Hematopoietic multipotent progenitor cell (in vitro differentiated cells): ENCODE results near the gene PRKCE. TPM values are rescaled to one million over a fixed set of nuclear protein-coding genes. Genes with fewer than 3 reads are reported as not detected.

ENCODE experiments used
- DNase-seq, 3 donors: peaks; one replicate each; pipeline ENCODE4 v3.0.0-alpha.2; 2011 to 2015; ENCODE audit warnings: low read depth in 2 of 3, low spot score in 2 of 3
- total RNA-seq: library from RNA; depleted of rRNA; stranded (reverse); fragments of >200 nt; gene quantifications from one replicate; pipeline ENCODE4 v1.2.3, GENCODE V29; 2012

Gene PRKCE
- total RNA-seq, 1 donor, result 11.8 TPM

DNA sequence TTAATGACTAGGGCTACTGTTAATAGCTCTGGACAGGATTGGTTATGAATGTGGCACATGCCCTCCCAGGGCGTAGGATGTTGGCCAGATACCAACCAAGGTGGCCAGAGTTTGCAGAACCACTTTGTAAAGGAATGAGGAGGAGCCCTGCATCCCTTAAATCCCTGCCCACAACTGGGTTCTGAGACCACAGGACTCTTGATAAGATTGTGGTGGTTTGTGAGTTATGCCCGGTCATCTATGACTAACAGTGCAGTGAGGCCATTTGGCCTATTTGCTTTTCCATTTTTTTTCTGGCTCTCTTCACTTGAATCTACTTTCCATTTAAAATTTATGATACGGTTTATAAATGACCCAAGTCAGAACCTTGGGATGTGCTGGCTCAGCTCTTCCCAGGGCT lies 294.5 kb downstream of the PRKCE start:
- DNase-seq, result no peak

DNA sequence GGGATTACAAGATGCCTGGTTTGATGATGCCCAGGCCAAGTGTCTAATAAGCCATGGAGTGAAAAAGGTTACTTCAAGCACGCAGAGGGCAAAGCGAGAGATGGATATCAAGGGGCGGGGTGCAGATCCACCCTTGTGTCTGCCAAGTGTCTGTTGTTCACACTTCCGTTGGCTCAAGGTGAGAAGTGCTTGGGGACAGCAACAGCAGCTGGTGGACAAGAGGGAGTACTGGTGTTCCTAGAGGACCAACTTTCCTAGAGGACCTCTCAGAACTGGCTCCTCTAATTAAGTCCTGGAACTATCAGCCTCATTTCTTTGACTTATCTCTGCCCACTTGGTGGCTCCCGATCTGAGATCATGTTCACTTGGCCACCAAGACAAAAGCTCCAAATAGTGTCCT lies 299.1 kb downstream of the PRKCE start:
- no peak for DNase-seq

- peak in 1 of 3 donors; percentile 55 for DNase-seq
Observed at GRCh38 chr2:45951025-45951727, 299.7 kb downstream of the PRKCE start.

DNA sequence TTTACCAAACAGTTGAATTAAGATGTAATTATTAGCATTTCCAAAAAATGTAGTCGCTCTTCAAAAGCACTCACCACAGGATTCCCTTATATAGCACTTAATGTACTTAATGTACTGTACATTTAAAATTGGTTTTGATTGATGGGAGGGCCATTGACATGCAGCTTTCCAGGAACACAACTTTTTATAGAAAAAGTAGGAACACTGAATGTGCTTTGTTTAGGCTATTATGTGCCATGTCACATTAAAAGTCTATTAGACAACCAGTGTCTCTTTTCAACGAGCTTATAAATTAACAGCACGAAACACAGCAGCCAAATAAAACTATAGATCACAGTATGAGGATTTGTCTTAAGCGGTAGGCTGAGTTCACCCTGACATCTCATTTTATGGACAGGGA lies 301.1 kb downstream of the PRKCE start:
- DNase-seq, result no peak

DNA sequence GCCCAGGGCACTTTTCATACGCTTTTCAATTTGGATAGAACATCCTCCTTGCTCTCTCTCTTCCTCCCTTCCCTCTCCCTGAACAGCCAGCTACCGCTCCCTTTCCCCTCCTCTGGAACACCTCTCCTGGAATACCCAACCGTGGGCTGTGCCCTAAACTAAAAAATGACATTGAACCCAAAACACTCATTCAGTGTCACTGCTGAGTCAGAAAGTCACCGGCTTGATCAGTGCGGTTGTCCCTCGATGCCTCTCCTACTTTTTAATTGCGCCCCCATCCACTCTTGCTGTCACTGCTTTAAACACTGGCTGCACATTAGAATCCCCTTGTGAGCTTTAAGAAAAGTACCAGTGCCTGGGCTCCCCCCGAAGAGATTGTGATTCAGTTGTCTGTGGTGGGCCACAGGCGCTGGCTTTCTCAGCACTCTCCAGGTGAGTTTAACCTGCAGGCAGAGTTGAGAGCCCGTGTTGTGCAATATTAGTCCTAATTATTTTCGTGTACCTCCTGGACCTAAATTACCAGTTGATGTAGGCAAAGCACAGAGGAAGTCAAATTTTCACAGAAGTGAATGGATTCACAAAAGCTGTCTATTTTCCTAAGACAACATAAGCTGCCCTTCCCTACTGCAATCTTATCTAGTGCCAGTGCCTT lies 302.0 kb downstream of the PRKCE start:
- no peak for DNase-seq

- DNase-seq, result no peak
Observed at GRCh38 chr2:45954233-45954850, 302.9 kb downstream of the PRKCE start.

DNA sequence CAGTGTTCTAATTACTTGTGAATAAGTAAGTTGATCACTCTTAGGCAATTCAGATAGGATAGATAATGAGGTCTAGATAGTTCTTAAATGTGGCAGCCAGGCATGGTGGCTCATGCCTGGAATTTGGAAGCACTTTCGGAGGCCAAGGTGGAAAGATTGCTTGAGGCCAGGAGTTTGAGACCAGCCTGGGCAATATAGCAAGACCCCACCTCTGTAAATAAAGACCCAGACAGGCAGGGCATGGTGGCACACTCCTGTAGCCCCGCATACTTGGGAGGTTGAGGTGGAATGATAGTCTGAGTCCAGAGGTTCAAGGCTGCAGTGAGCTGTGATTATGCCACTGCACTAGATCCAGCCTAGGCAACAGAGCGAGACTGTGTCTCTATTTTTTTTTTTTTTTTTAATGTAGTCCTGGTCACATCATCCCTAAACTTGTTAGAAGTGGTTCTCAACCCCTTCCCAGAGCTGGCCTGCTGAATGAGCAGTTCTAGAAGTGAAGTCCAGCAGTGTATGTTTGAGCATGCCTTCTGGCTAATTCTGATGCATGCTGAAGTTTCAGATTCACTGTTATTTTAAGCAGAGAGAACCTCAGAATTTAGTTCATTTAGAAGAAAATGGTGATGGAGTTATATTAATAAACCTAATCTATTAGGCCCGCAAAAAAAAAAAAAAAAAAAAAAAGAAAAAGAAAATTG lies 306.2 kb downstream of the PRKCE start:
- no peak for DNase-seq

DNA sequence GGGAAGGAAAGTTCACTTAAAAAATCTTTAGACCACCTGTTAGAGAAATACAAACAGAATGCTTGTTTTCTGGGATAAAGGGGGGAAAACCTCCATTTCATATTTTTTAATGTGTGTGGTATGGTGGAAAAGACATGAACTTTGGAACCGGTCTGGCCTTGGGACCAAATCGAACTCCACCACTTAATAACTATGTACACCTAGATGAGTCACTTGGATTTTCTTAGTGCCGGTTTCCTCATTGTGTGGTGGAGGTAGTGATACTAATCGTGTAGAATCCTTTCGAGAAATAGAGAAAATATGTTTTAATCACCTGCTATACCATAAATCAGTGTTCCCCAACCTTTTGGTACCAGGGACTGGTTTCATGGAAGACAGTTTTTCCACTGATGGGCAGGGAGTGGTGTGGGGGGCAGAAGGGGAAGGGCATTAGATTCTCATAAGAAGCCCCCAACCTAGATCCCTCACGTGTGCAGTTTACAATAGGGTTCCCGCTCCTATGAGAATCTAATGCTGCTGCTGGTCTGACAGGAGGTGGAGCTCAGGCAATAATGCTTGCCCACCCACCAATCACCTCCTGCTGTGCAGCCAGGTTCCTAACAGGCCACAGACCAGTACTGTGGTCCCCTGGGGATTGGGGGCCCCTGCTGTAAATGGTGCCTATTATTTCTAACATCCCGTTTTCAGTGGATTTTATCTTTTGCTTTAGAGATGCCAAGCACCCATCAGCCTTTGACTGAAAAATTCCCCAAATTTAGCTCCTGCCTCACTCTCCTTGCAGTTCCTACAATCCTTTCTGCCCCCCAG lies 308.8 kb downstream of the PRKCE start:
- no peak for DNase-seq

DNA sequence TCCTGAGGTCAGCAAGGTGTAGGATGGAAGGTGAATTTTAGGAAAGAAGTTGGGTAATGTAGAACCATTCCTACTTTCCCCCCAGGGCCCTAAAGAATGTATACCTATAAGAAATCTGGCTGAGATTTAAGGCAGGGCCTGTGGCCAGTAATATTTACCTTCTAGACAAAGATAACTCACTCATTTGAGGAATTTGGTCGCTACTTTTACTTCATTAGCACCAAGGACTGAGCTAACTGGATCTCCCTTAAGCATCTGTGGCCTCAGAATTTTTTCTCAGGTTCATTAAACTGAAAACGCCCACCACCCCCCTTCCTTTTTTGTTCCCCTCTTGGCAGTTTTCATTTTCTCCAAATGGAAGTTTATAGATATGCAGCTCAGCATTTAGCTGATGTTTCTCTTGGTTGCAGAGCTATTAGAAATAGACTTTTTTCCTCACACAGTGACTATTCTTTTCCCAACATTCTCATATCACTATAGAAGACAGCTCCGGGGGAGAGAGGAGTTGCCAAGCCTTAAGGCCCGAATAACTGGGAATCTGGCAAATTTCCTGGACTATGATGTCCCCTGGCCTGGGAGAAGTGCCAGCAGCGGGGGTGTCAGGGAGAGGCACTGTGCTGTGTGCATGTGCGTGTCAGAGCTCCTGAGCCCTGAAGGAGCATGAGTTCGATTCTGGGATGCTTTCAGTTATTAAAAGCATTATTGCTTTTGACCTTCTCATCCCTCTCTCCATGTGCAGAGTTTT lies 310.9 kb downstream of the PRKCE start:
- no peak for DNase-seq

GRCh38 chr2:45963816-45964215 lies 312.3 kb downstream of the PRKCE start:
- no peak for DNase-seq

- peak in 2 of 3 donors; percentile 55 to 65 for DNase-seq
Observed at GRCh38 chr2:45964223-45964841, 312.9 kb downstream of the PRKCE start.

GRCh38 chr2:45964906-45965305 lies 313.4 kb downstream of the PRKCE start:
- peak in 1 of 3 donors; percentile 59 for DNase-seq

DNA sequence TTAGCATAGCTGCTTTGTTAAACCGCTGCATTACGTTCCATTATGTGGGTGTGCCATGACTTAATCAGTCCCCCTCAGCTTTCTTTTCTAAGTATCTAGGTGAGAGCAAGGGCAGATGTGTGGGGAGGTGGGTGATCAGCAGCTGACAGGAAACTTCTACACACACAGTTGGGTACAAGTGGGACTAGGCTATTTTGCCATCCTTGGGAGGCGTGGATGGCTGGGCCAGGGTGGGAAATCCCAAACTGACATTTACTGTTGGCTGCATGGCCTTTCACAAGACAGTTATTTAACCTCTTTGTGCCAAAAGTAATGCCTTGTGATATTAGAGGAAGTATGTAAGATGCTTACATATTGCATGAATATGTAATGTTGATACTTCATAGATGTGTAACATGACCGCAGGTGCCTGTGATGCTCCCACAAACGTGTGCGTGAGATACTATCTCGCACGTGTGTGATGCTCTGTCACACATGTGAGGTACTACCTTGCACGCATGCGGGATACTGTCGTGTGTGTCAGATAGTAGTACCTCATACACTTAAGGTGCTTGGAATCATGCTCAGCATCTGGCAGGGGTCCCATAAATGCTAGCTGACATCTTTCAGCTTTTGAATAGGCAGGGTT lies 314.5 kb downstream of the PRKCE start:
- peak in 1 of 3 donors; percentile 11 for DNase-seq

- DNase-seq, result no peak
Observed at GRCh38 chr2:45968946-45969584, 317.6 kb downstream of the PRKCE start.

DNA sequence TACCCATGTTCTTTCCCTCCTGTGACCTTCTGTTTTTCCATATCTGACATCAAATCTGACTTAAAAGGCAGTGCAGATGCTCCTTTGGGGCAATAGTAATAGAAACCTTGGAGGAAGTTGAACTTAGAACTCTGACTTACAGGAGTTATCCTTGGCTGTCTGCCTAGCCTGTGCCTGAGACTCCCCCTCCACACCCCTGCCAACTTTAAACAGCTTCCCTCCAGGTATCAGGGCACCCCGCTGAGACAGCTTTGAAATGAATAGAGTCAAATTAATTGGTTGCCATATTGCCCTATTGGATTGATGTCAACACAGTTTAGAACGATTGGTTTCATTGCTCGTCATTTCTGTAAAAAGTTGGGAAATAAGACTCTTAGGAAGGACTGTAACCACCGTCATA lies 322.0 kb downstream of the PRKCE start:
- DNase-seq, result no peak

DNA sequence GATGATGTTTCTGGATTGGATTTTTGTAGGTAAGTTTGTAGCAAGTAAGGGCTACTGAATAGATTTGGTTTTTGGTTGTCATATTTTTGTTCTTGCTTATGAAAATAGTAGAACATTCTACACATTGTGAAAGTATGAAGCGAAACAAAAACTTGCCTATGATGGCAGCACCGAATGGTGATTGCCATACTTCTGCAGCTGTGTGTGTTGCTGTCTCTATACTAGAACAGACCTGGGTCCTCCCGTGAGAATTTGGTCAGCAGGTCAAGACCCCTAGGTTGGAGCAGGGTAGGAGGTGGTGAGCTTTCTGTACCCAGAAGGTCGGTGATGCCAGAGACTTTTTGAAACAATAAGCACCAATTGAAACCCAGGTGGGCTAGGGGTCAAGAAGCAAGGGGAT lies 322.6 kb downstream of the PRKCE start:
- DNase-seq, result no peak

- DNase-seq, result no peak
Observed at GRCh38 chr2:45974762-45975408, 323.4 kb downstream of the PRKCE start.
